K562 (cell line): Measurements from ENCODE around the gene TRIM33. TPM values are rescaled to one million over a fixed set of nuclear protein-coding genes. Genes with fewer than 3 reads are reported as not detected.

Source experiments
- CBFA2T2 ChIP-seq: fragments of 450-650 bp; conservative IDR thresholded peaks from 2 replicates; pipeline ENCODE4 v1.6.1; 2017; ENCODE audit warnings: mild to moderate bottlenecking
- CTBP1 ChIP-seq: fragments of 450-650 bp; IDR thresholded peaks from 2 replicates; pipeline ENCODE4 v1.6.1; 2016; ENCODE audit warnings: borderline replicate concordance
- EP400 ChIP-seq: fragments of 450-650 bp; IDR thresholded peaks from 2 replicates; pipeline ENCODE4 v1.6.1; 2017; ENCODE audit warnings: antibody characterized with exemption, mild to moderate bottlenecking, moderate library complexity
- GABPB1 ChIP-seq: sonication (generic); formaldehyde crosslinking; IDR thresholded peaks from 2 replicates; pipeline ENCODE4 v1.8.0; 2022; ENCODE audit warnings: mild to moderate bottlenecking, missing genetic modification reagents
- MAZ ChIP-seq, 2 experiments: fragments of 450-650 bp in 1 of 2; sonication (generic) in 1 of 2; formaldehyde crosslinking; IDR thresholded peaks in 1 of 2; conservative IDR thresholded peaks in 1 of 2; 2 replicates each; pipeline versions ENCODE4 v1.4.0 to v1.5.0; 2020; ENCODE audit warnings: mild to moderate bottlenecking in 1 of 2, missing genetic modification reagents in 1 of 2
- MIER1 ChIP-seq: fragments of 450-650 bp; IDR thresholded peaks from 2 replicates; pipeline ENCODE4 v1.6.1; 2016; ENCODE audit warnings: antibody characterized with exemption, mild to moderate bottlenecking, low read depth
- PCBP1 ChIP-seq: fragments of 200-400 bp; formaldehyde crosslinking; IDR thresholded peaks from 2 replicates; pipeline ENCODE4 v1.6.1; 2018; ENCODE audit warnings: mild to moderate bottlenecking, low read depth, low read length; ENCODE audit not compliant: poor library complexity, severe bottlenecking
- SUPT5H ChIP-seq: fragments of 450-650 bp; IDR thresholded peaks from 2 replicates; pipeline ENCODE4 v1.6.1; 2016
- TCF3 ChIP-seq: sonication (generic); formaldehyde crosslinking; IDR thresholded peaks from 2 replicates; pipeline ENCODE4 v1.4.0; 2020; ENCODE audit warnings: mild to moderate bottlenecking, missing genetic modification reagents
- polyA plus RNA-seq, 8 experiments: library from polyadenylated mRNA; depleted of rRNA in 4 of 8; stranded (reverse) in 5 of 8; unstranded in 3 of 8; fragments of >200 nt; fragmentation: Nextera tagmentation in 2 of 8; fragmentation: Illumina TruSeq in 1 of 8; extraction: Ambion mirVana in 2 of 8; extraction: Trizol in 1 of 8; gene quantifications; 2 replicates each; pipeline versions ENCODE4 v1.2.1 to v1.2.3, GENCODE V29; 2011 to 2014; ENCODE audit warnings: inconsistent platforms in 1 of 8, missing spikeins in 1 of 8
- total RNA-seq, 7 experiments: library from RNA; depleted of rRNA in 6 of 7; stranded (reverse); fragments of >200 nt in 6 of 7; fragmentation: Illumina TruSeq in 2 of 7; extraction: Trizol in 2 of 7; gene quantifications; 2 replicates each; pipeline versions ENCODE4 v1.2.1 to v1.2.3, GENCODE V29; 2011 to 2021; ENCODE audit warnings: low replicate concordance in 1 of 7
- TF ChIP-seq, protein P1 (sequence below): sonication (generic); formaldehyde crosslinking; IDR thresholded peaks from 2 replicates; pipeline ENCODE4 v1.8.1; 2023; ENCODE audit warnings: missing genetic modification reagents, mild to moderate bottlenecking, borderline replicate concordance
- TF ChIP-seq, protein P2 (sequence below), 2 experiments: fragments of 450-650 bp in 1 of 2; IDR thresholded peaks; 2 replicates each; pipeline ENCODE4 v1.6.1; 2011 to 2017; ENCODE audit warnings: low read depth in 2 of 2, antibody characterized with exemption in 1 of 2, borderline replicate concordance in 1 of 2, low read length in 1 of 2, mild to moderate bottlenecking in 1 of 2, mixed read lengths in 1 of 2; ENCODE audit not compliant: control insufficient read depth in 1 of 2

TRIM33 gene
- total and polyA plus RNA-seq, 9 of the 15 experiments (the other 6 are each of a cell fraction or from before 2014, with no cell fraction given): 9.3 to 58.4 (median 40.2) TPM

DNA sequence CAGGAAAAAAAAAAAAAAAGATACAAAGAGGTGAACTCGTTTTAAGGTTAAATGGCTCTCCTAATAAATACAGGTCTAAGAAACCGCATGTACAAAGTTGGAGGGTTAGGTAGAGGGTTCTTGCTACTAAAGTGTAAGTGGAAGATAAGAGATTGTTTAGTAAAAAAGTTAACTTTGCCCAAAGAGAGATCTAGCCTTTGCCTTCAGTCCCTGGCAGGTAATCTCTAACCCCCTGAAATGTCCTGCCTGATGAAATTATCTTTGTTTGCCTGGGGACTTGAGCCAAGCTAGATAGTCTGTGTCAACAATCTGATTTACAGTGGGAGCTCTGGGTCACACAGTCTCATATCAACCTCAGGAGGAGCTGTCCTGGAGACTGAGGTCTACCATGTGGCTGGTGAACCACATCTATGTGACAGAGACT lies 57.6 kb downstream of the TRIM33 start (continued):
- TF ChIP-seq, protein P1, sequence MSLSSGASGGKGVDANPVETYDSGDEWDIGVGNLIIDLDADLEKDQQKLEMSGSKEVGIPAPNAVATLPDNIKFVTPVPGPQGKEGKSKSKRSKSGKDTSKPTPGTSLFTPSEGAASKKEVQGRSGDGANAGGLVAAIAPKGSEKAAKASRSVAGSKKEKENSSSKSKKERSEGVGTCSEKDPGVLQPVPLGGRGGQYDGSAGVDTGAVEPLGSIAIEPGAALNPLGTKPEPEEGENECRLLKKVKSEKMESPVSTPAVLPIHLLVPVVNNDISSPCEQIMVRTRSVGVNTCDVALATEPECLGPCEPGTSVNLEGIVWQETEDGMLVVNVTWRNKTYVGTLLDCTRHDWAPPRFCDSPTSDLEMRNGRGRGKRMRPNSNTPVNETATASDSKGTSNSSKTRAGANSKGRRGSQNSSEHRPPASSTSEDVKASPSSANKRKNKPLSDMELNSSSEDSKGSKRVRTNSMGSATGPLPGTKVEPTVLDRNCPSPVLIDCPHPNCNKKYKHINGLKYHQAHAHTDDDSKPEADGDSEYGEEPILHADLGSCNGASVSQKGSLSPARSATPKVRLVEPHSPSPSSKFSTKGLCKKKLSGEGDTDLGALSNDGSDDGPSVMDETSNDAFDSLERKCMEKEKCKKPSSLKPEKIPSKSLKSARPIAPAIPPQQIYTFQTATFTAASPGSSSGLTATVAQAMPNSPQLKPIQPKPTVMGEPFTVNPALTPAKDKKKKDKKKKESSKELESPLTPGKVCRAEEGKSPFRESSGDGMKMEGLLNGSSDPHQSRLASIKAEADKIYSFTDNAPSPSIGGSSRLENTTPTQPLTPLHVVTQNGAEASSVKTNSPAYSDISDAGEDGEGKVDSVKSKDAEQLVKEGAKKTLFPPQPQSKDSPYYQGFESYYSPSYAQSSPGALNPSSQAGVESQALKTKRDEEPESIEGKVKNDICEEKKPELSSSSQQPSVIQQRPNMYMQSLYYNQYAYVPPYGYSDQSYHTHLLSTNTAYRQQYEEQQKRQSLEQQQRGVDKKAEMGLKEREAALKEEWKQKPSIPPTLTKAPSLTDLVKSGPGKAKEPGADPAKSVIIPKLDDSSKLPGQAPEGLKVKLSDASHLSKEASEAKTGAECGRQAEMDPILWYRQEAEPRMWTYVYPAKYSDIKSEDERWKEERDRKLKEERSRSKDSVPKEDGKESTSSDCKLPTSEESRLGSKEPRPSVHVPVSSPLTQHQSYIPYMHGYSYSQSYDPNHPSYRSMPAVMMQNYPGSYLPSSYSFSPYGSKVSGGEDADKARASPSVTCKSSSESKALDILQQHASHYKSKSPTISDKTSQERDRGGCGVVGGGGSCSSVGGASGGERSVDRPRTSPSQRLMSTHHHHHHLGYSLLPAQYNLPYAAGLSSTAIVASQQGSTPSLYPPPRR (CRISPR knock-in tag): no peak
- peak; percentile 82 for TF ChIP-seq TCF3 (CRISPR knock-in tag)
- TF ChIP-seq CBFA2T2: peak; percentile 86
- TF ChIP-seq EP400: no peak; the same call in 1 of the 2 replicates
- no peak for TF ChIP-seq PCBP1
- no peak for TF ChIP-seq SUPT5H
- peak; percentile 68 for TF ChIP-seq CTBP1
- TF ChIP-seq MIER1: no peak
- no peak for TF ChIP-seq GABPB1 (CRISPR knock-in tag)
- TF ChIP-seq, protein P2, sequence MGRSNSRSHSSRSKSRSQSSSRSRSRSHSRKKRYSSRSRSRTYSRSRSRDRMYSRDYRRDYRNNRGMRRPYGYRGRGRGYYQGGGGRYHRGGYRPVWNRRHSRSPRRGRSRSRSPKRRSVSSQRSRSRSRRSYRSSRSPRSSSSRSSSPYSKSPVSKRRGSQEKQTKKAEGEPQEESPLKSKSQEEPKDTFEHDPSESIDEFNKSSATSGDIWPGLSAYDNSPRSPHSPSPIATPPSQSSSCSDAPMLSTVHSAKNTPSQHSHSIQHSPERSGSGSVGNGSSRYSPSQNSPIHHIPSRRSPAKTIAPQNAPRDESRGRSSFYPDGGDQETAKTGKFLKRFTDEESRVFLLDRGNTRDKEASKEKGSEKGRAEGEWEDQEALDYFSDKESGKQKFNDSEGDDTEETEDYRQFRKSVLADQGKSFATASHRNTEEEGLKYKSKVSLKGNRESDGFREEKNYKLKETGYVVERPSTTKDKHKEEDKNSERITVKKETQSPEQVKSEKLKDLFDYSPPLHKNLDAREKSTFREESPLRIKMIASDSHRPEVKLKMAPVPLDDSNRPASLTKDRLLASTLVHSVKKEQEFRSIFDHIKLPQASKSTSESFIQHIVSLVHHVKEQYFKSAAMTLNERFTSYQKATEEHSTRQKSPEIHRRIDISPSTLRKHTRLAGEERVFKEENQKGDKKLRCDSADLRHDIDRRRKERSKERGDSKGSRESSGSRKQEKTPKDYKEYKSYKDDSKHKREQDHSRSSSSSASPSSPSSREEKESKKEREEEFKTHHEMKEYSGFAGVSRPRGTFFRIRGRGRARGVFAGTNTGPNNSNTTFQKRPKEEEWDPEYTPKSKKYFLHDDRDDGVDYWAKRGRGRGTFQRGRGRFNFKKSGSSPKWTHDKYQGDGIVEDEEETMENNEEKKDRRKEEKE (IDR thresholded peaks at IDR 0.05; ENCODE audit: borderline replicate concordance in 1 of 2, control insufficient read depth in 1 of 2, low read depth in 2 of 2, low read length in 1 of 2): no peak
- TF ChIP-seq MAZ (CRISPR knock-in tag; conservative IDR thresholded peaks at IDR 0.05 in 1 of 2, IDR thresholded peaks at IDR 0.05 in 1 of 2): no peak
